Upper lobe of right lung (tissue), 1 donor: ENCODE results near the gene RFPL4A. TPM values are rescaled to one million over a fixed set of nuclear protein-coding genes. Genes with fewer than 3 reads are reported as not detected.
"Not testable (repeated sequence)": the region's sequence is repeated elsewhere in the genome, so short reads cannot be mapped to it uniquely, and the experiment has no call there.

ENCODE experiments used
- ATAC-seq: fragments of 200-7000 bp; cut with Tn5 transposase; one replicate; pipeline ENCODE4 v1.9.1; 2020; ENCODE audit warnings: mild to moderate bottlenecking, moderate library complexity
- DNase-seq: peaks from one replicate; pipeline ENCODE4 v3.0.0-alpha.2; 2020
- H3K27ac ChIP-seq: fragments of 200-600 bp; one replicate; pipeline ENCODE4 v1.8.0; 2022
- H3K27me3 ChIP-seq: fragments of 200-600 bp; one replicate; pipeline ENCODE4 v1.8.0; 2022; ENCODE audit warnings: mild to moderate bottlenecking
- H3K36me3 ChIP-seq: fragments of 200-600 bp; one replicate; pipeline ENCODE4 v1.8.0; 2022
- H3K4me1 ChIP-seq: fragments of 200-600 bp; one replicate; pipeline ENCODE4 v1.8.0; 2022
- H3K4me3 ChIP-seq: fragments of 200-600 bp; one replicate; pipeline ENCODE4 v1.8.0; 2022; ENCODE audit warnings: mild to moderate bottlenecking
- H3K9me3 ChIP-seq: fragments of 200-600 bp; one replicate; pipeline ENCODE4 v1.8.0; 2022
- CTCF ChIP-seq: fragments of 200-600 bp; IDR thresholded peaks from one replicate; pipeline ENCODE4 v1.8.0; 2022; ENCODE audit warnings: antibody characterized with exemption
- intact Hi-C: fragments of 100-400 bp; cut with DNase I; formaldehyde crosslinking; loops from one replicate; pipeline ENCODE4 v1.11.0; 2022
- total RNA-seq: library from RNA; stranded (reverse); fragmentation: NEBNext Ultra II Directional; extraction: Animal tissue kit (Norgen Biotek cat#: 25700); gene quantifications from one replicate; pipeline ENCODE4 v1.2.1, GENCODE V29; 2021
- donor health status: DM: no; HTN: yes; CAD: no; lungs with severe emphysema.

The RFPL4A gene
- total RNA-seq, 1 donor from 2014 or later = not detected

- DNase-seq = no peak
- H3K36me3 ChIP-seq = no peaks in the 10 kb centered on the region
- intact Hi-C loops = no loop called here
- H3K9me3 ChIP-seq = no peaks in the 10 kb centered on the region
- H3K4me1 ChIP-seq = no peaks in the 10 kb centered on the region
- ATAC-seq = no peak
- TF ChIP-seq CTCF = no peak
- no peak overlapping the region for H3K4me3 ChIP-seq
- peaks cover 43% of the 10 kb centered on the region for H3K27me3 ChIP-seq
- H3K27ac ChIP-seq = no peak overlapping the region
These were observed 38.6 kb upstream of the RFPL4A start for GRCh38 chr19:55720214-55720746.

GRCh38 chr19:55720801-55721200, 38.1 kb upstream of the RFPL4A start:
- Histone ChIP-seq H3K27me3 (peaks cover 43% of the 10 kb centered on the region), H3K4me1 (no peaks in the 10 kb centered on the region), H3K27ac (no peak overlapping the region), H3K36me3 (no peaks in the 10 kb centered on the region), H3K4me3 (no peak overlapping the region), H3K9me3 (no peaks in the 10 kb centered on the region)
- ATAC-seq (no peak), DNase-seq (no peak)
- no peak for TF ChIP-seq CTCF
- intact Hi-C loops = no loop called here

- no peak for TF ChIP-seq CTCF
- intact Hi-C loops = no loop called here
- Histone ChIP-seq H3K4me1 (no peaks in the 10 kb centered on the region), H3K4me3 (no peak overlapping the region), H3K36me3 (no peaks in the 10 kb centered on the region), H3K27me3 (peaks cover 23% of the 10 kb centered on the region), H3K9me3 (no peaks in the 10 kb centered on the region), H3K27ac (no peak overlapping the region)
- no peak for ATAC-seq
- no peak for DNase-seq
These were observed 35.4 kb upstream of the RFPL4A start for GRCh38 chr19:55723491-55723890.

GRCh38 chr19:55730378-55730777, 28.5 kb upstream of the RFPL4A start:
- ATAC-seq, H3K4me1 ChIP-seq, H3K36me3 ChIP-seq, H3K27ac ChIP-seq, H3K27me3 ChIP-seq, H3K4me3 ChIP-seq, H3K9me3 ChIP-seq, intact Hi-C loops, DNase-seq: not testable (repeated sequence)

- H3K4me1 ChIP-seq = no peaks in the 10 kb centered on the region
- no peaks in the 10 kb centered on the region for H3K36me3 ChIP-seq
- no peaks in the 10 kb centered on the region for H3K9me3 ChIP-seq
- no peak for DNase-seq
- no peak within 1 kb of the TSS for H3K27ac ChIP-seq
- H3K27me3 ChIP-seq = no peaks in the 10 kb centered on the region
- no peak for ATAC-seq
- intact Hi-C loops = no loop called here
- no peak within 1 kb of the TSS for H3K4me3 ChIP-seq
- no peak for TF ChIP-seq CTCF
These were observed 20.6 kb upstream of the RFPL4A start, which contains the start of gene NLRP9 for GRCh38 chr19:55738302-55738701. NLRP9 (minus strand) TSS chr19:55738402; CDS start chr19:55738374, 28 bp downstream.

GRCh38 chr19:55750715-55751114, 8.2 kb upstream of the RFPL4A start:
- H3K4me1 ChIP-seq = no peaks in the 10 kb centered on the region
- no peak for DNase-seq
- intact Hi-C loops = no loop called here
- ATAC-seq = no peak
- H3K36me3 ChIP-seq = no peaks in the 10 kb centered on the region
- H3K27ac ChIP-seq = no peak overlapping the region
- no peak for TF ChIP-seq CTCF
- H3K27me3 ChIP-seq = no peaks in the 10 kb centered on the region
- no peaks in the 10 kb centered on the region for H3K9me3 ChIP-seq
- H3K4me3 ChIP-seq = no peak overlapping the region
